ENCODE measurements around the gene TNFSF15. TPM values are rescaled to one million over a fixed set of nuclear protein-coding genes. Genes with fewer than 3 reads are reported as not detected.

TNFSF15 gene
- total and polyA plus RNA-seq, 9 donors: 0.15 to 0.72 (median 0.29) TPM

GRCh38 chr9:114810614-114811013 lies 4.8 kb upstream of the TNFSF15 start:
- H3K36me3 ChIP-seq (ENCODE audit: control insufficient read depth, insufficient read depth, low read length): no peaks in the 10 kb centered on the region
- no peaks in the 10 kb centered on the region for H3K27me3 ChIP-seq (ENCODE audit: control insufficient read depth, insufficient read depth, low read length)
- DNase-seq: no peak
- peaks cover 7% of the 10 kb centered on the region for H3K4me1 ChIP-seq (ENCODE audit: control insufficient read depth, insufficient read depth, low read length)
- H3K9me3 ChIP-seq (replicated peaks; ENCODE audit: control insufficient read depth, low read depth, low read length): no peaks in the 10 kb centered on the region
- no CpG with 5 or more reads among the region's 3 CpGs for WGBS (ENCODE audit: insufficient coverage)
- H3K4me3 ChIP-seq (ENCODE audit: low read length): no peak overlapping the region
- no peak overlapping the region for H3K27ac ChIP-seq (ENCODE audit: low read length)

GRCh38 chr9:114806526-114806900 lies 674 bp upstream of the TNFSF15 start:
- H3K9me3 ChIP-seq (replicated peaks; ENCODE audit: control insufficient read depth, low read depth, low read length): no peaks in the 10 kb centered on the region
- no peak overlapping the region for H3K4me3 ChIP-seq (ENCODE audit: low read length)
- no CpG with 5 or more reads among the region's 2 CpGs for WGBS (ENCODE audit: insufficient coverage)
- no peak overlapping the region for H3K27ac ChIP-seq (ENCODE audit: low read length)
- H3K4me1 ChIP-seq (ENCODE audit: control insufficient read depth, insufficient read depth, low read length): peaks cover 12% of the 10 kb centered on the region
- H3K36me3 ChIP-seq (ENCODE audit: control insufficient read depth, insufficient read depth, low read length): no peaks in the 10 kb centered on the region
- no peak for DNase-seq
- H3K27me3 ChIP-seq (ENCODE audit: control insufficient read depth, insufficient read depth, low read length): no peaks in the 10 kb centered on the region

GRCh38 chr9:114804505-114804904 lies 1.3 kb downstream of the TNFSF15 start:
- no peaks in the 10 kb centered on the region for H3K36me3 ChIP-seq (ENCODE audit: control insufficient read depth, insufficient read depth, low read length)
- H3K27me3 ChIP-seq (ENCODE audit: control insufficient read depth, insufficient read depth, low read length): no peaks in the 10 kb centered on the region
- peaks cover 12% of the 10 kb centered on the region for H3K4me1 ChIP-seq (ENCODE audit: control insufficient read depth, insufficient read depth, low read length)
- no peak overlapping the region for H3K4me3 ChIP-seq (ENCODE audit: low read length)
- H3K9me3 ChIP-seq (replicated peaks; ENCODE audit: control insufficient read depth, low read depth, low read length): no peaks in the 10 kb centered on the region
- H3K27ac ChIP-seq (ENCODE audit: low read length): no peak overlapping the region
- 29% methylated on average over 5 of the region's 5 CpGs for WGBS (ENCODE audit: insufficient coverage)
- peak; percentile 74 for DNase-seq

- no peak overlapping the region for H3K27ac ChIP-seq (ENCODE audit: low read length)
- DNase-seq: no peak
- H3K27me3 ChIP-seq (ENCODE audit: control insufficient read depth, insufficient read depth, low read length): no peaks in the 10 kb centered on the region
- WGBS (ENCODE audit: insufficient coverage): 30% methylated on average over 1 of the region's 1 CpG
- peaks cover 12% of the 10 kb centered on the region for H3K4me1 ChIP-seq (ENCODE audit: control insufficient read depth, insufficient read depth, low read length)
- no peaks in the 10 kb centered on the region for H3K9me3 ChIP-seq (replicated peaks; ENCODE audit: control insufficient read depth, low read depth, low read length)
- H3K4me3 ChIP-seq (ENCODE audit: low read length): no peak overlapping the region
- no peaks in the 10 kb centered on the region for H3K36me3 ChIP-seq (ENCODE audit: control insufficient read depth, insufficient read depth, low read length)
These were observed 2.2 kb downstream of the TNFSF15 start for GRCh38 chr9:114803479-114804265.

GRCh38 chr9:114799925-114800324 lies 5.9 kb downstream of the TNFSF15 start:
- Histone ChIP-seq H3K9me3 (replicated peaks; ENCODE audit: control insufficient read depth, low read depth, low read length) (no peaks in the 10 kb centered on the region), H3K27ac (ENCODE audit: low read length) (no peak overlapping the region), H3K4me1 (ENCODE audit: control insufficient read depth, insufficient read depth, low read length) (peaks cover 3% of the 10 kb centered on the region), H3K4me3 (ENCODE audit: low read length) (no peak overlapping the region), H3K27me3 (ENCODE audit: control insufficient read depth, insufficient read depth, low read length) (no peaks in the 10 kb centered on the region), H3K36me3 (ENCODE audit: control insufficient read depth, insufficient read depth, low read length) (no peaks in the 10 kb centered on the region)
- no CpG with 5 or more reads among the region's 2 CpGs for whole genome bisulfite sequencing (ENCODE audit: insufficient coverage)
- no peak for DNase-seq

- DNase-seq: peak; percentile 14
- Histone ChIP-seq H3K9me3 (replicated peaks; ENCODE audit: control insufficient read depth, low read depth, low read length) (no peaks in the 10 kb centered on the region), H3K27me3 (ENCODE audit: control insufficient read depth, insufficient read depth, low read length) (no peaks in the 10 kb centered on the region), H3K36me3 (ENCODE audit: control insufficient read depth, insufficient read depth, low read length) (no peaks in the 10 kb centered on the region), H3K4me1 (ENCODE audit: control insufficient read depth, insufficient read depth, low read length) (peaks cover 2% of the 10 kb centered on the region), H3K4me3 (ENCODE audit: low read length) (no peak overlapping the region), H3K27ac (ENCODE audit: low read length) (no peak overlapping the region)
- WGBS (ENCODE audit: insufficient coverage): 39% methylated on average over 3 of the region's 5 CpGs
These were observed 6.4 kb downstream of the TNFSF15 start for GRCh38 chr9:114799441-114799840.

- H3K27ac ChIP-seq (ENCODE audit: low read length): no peak overlapping the region
These were observed 6.9 kb downstream of the TNFSF15 start for GRCh38 chr9:114798780-114799427.

GRCh38 chr9:114798101-114798500 lies 7.7 kb downstream of the TNFSF15 start:
- no CpG with 5 or more reads among the region's 1 CpG for WGBS (ENCODE audit: insufficient coverage)
- Histone ChIP-seq H3K4me1 (ENCODE audit: control insufficient read depth, insufficient read depth, low read length) (no peaks in the 10 kb centered on the region), H3K4me3 (ENCODE audit: low read length) (no peak overlapping the region), H3K36me3 (ENCODE audit: control insufficient read depth, insufficient read depth, low read length) (no peaks in the 10 kb centered on the region), H3K9me3 (replicated peaks; ENCODE audit: control insufficient read depth, low read depth, low read length) (no peaks in the 10 kb centered on the region), H3K27me3 (ENCODE audit: control insufficient read depth, insufficient read depth, low read length) (no peaks in the 10 kb centered on the region), H3K27ac (ENCODE audit: low read length) (no peak overlapping the region)
- DNase-seq: no peak

More at GRCh38 chr9:114798780-114799427, 6.9 kb downstream of the TNFSF15 start:
- no CpG with 5 or more reads among the region's 2 CpGs for WGBS (ENCODE audit: insufficient coverage)
- H3K4me1 ChIP-seq (ENCODE audit: control insufficient read depth, insufficient read depth, low read length): no peaks in the 10 kb centered on the region
- no peaks in the 10 kb centered on the region for H3K36me3 ChIP-seq (ENCODE audit: control insufficient read depth, insufficient read depth, low read length)
- no peaks in the 10 kb centered on the region for H3K27me3 ChIP-seq (ENCODE audit: control insufficient read depth, insufficient read depth, low read length)
- H3K9me3 ChIP-seq (replicated peaks; ENCODE audit: control insufficient read depth, low read depth, low read length): no peaks in the 10 kb centered on the region
- no peak overlapping the region for H3K4me3 ChIP-seq (ENCODE audit: low read length)
- DNase-seq: no peak

GRCh38 chr9:114792396-114792795 lies 13.4 kb downstream of the TNFSF15 start:
- H3K4me3 ChIP-seq (ENCODE audit: low read length): no peak overlapping the region
- 94% methylated on average over 4 of the region's 4 CpGs for WGBS (ENCODE audit: insufficient coverage)
- no peaks in the 10 kb centered on the region for H3K4me1 ChIP-seq (ENCODE audit: control insufficient read depth, insufficient read depth, low read length)
- no peaks in the 10 kb centered on the region for H3K9me3 ChIP-seq (replicated peaks; ENCODE audit: control insufficient read depth, low read depth, low read length)
- no peak for DNase-seq
- no peak overlapping the region for H3K27ac ChIP-seq (ENCODE audit: low read length)
- no peaks in the 10 kb centered on the region for H3K27me3 ChIP-seq (ENCODE audit: control insufficient read depth, insufficient read depth, low read length)
- no peaks in the 10 kb centered on the region for H3K36me3 ChIP-seq (ENCODE audit: control insufficient read depth, insufficient read depth, low read length)

- Histone ChIP-seq H3K27ac (ENCODE audit: low read length) (no peak overlapping the region), H3K9me3 (replicated peaks; ENCODE audit: control insufficient read depth, low read depth, low read length) (no peaks in the 10 kb centered on the region), H3K36me3 (ENCODE audit: control insufficient read depth, insufficient read depth, low read length) (no peaks in the 10 kb centered on the region), H3K27me3 (ENCODE audit: control insufficient read depth, insufficient read depth, low read length) (no peaks in the 10 kb centered on the region), H3K4me3 (ENCODE audit: low read length) (no peak overlapping the region), H3K4me1 (ENCODE audit: control insufficient read depth, insufficient read depth, low read length) (no peaks in the 10 kb centered on the region)
- WGBS (ENCODE audit: insufficient coverage): 71% methylated on average over 1 of the region's 2 CpGs
- no peak for DNase-seq
These were observed 14.1 kb downstream of the TNFSF15 start for GRCh38 chr9:114791736-114792135.
